Activated T-helper 2 cell treated with anti-CD3 and anti-CD28 coated beads, Interferon-gamma antibody, Interleukin-2, Interleukin-4, amounts not matched to agents 10 μg/mL and 5 μg/mL and 100 μg/mL, durations not matched to agents 14 hours and 24 hours and 36 hours (primary cell): ENCODE measurements around the gene RGS6. TPM values are rescaled to one million over a fixed set of nuclear protein-coding genes. Genes with fewer than 3 reads are reported as not detected.
"Not testable (repeated sequence)": the region's sequence is repeated elsewhere in the genome, so short reads cannot be mapped to it uniquely, and the experiment has no call there.

Experiments
- DNase-seq: peaks from one replicate; pipeline ENCODE4 v3.0.0; 2021; ENCODE audit warnings: low spot score
- H3K27ac Mint-ChIP-seq: one replicate; pipeline ENCODE4 v1.8.0; 2021; ENCODE audit warnings: mixed read lengths
- H3K27me3 Mint-ChIP-seq: one replicate; pipeline ENCODE4 v1.8.0; 2021; ENCODE audit warnings: low read depth, mixed read lengths
- H3K36me3 Mint-ChIP-seq: one replicate; pipeline ENCODE4 v1.8.0; 2021; ENCODE audit warnings: low read depth, mixed read lengths
- H3K4me1 Mint-ChIP-seq: one replicate; pipeline ENCODE4 v1.8.0; 2021; ENCODE audit warnings: low read depth, mixed read lengths
- H3K4me3 Mint-ChIP-seq: one replicate; pipeline ENCODE4 v1.8.0; 2021; ENCODE audit warnings: low read depth, mild to moderate bottlenecking, moderate library complexity, mixed read lengths
- H3K9me3 Mint-ChIP-seq: one replicate; pipeline ENCODE4 v1.8.0; 2021; ENCODE audit warnings: mixed read lengths
- intact Hi-C: fragments of 100-400 bp; cut with micrococcal nuclease; formaldehyde crosslinking; loops from one replicate; pipeline ENCODE4 v1.15.1; 2023
- total RNA-seq: library from RNA; stranded (reverse); gene quantifications from 2 replicates; pipeline ENCODE4 v1.2.3, GENCODE V29; 2022

RGS6 gene
- 2.8 and 3.7 TPM in 2 replicates for total RNA-seq

DNA sequence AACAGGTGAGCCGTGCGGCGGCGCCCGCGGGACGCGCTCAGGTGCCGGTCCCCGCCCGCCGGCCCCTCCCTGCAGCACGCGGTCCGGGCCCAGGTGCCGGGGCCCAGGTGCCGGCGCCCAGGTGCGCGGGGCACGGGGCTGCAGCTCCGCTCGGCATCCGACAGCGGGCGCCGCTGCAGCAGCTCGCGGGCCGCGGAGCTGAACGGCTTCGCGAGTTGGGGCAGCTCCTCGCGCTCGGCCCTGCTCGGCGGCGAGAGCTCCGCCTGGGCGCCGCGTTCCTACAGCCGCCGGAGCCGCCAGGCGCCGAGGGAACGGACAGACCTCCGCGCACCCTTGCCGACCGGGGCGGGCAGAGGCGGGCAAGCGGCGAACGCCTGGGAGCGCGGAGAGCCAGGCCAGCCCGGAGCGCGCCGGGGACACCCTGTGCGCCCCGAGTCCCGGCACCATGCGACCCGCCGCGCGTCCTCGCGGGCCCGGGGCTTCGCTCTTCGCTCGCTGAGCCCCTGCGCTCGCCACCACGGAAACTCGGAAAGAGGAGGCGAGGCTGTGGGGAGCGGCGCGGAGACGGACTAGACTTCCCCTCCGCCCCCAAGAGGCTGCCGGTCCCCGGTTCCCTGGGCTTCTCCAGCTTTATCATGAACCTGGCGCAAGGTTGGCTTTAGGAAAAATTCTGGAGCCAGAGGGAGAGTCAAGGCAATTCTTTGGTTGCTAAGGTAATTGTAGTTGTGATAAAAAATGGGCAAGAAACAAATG lies at the start of gene RGS6:
Gene RGS6, plus strand, starts transcription at position 201 of the 753 bp plus-strand sequence.
- Mint-ChIP-seq H3K4me1 (peaks cover 15% of the 10 kb centered on the region), H3K27ac (peak within 1 kb of the TSS; percentile 80), H3K36me3 (no peaks in the 10 kb centered on the region), H3K27me3 (peaks cover 55% of the 10 kb centered on the region), H3K4me3 (peak within 1 kb of the TSS; percentile 74), H3K9me3 (no peaks in the 10 kb centered on the region)
- DNase-seq, result peak; percentile 10
- intact Hi-C loops, result loop anchor here (2.0 to 5.0 kb wide), 3 partner anchors 90 to 490 kb away; no protein-coding TSS in a partner anchor

DNA sequence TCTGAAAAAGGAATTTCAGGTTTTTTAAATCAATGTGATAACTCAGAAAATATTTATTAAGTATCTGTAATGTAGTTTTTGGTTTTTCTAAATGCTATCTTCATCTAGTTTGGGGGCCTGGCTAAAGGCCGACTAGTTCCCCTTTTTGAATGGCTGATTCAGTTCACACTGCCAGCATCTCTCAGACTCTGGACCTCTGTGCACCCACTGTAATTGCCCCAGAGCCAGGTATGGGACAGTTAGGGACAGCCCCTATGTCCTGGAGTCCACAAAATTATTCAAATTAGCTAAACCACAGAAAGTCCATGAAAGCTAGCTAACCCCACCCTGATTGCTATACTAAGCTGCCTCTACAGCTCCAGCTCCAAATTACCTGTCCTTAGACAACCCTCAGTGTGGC lies 49.1 kb upstream of the RGS6 start:
- intact Hi-C loops, result no loop called here
- Mint-ChIP-seq H3K4me1 (no peaks in the 10 kb centered on the region), H3K36me3 (no peaks in the 10 kb centered on the region), H3K27me3 (no peaks in the 10 kb centered on the region), H3K9me3 (peaks cover 8% of the 10 kb centered on the region), H3K4me3 (no peak overlapping the region), H3K27ac (no peak overlapping the region)
- no peak for DNase-seq

DNA sequence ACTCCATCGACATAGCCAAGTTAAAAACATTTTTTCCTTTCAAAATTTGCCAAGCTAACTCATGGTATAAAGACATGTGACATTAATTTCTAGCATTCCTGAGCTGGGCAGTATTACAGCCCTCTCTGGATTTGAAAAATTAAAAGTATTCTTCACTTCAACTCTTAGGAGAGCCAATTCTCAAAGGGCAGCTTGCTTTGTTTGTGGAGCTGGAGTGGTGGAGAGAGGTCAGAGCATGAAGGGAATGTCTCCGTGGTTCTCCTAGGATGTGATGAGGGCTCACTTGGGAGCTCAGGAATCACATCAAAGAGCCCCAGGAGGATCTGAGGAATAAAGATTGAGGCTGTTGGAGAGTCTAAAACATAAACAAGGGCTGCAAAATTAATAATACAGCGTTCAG lies 46.9 kb upstream of the RGS6 start:
- H3K4me3 Mint-ChIP-seq, result no peak overlapping the region
- no peak overlapping the region for H3K27ac Mint-ChIP-seq
- H3K36me3 Mint-ChIP-seq, result no peaks in the 10 kb centered on the region
- intact Hi-C loops, result no loop called here
- H3K4me1 Mint-ChIP-seq, result peaks cover 2% of the 10 kb centered on the region
- peaks cover 10% of the 10 kb centered on the region for H3K9me3 Mint-ChIP-seq
- peaks cover 2% of the 10 kb centered on the region for H3K27me3 Mint-ChIP-seq
- DNase-seq, result no peak

DNA sequence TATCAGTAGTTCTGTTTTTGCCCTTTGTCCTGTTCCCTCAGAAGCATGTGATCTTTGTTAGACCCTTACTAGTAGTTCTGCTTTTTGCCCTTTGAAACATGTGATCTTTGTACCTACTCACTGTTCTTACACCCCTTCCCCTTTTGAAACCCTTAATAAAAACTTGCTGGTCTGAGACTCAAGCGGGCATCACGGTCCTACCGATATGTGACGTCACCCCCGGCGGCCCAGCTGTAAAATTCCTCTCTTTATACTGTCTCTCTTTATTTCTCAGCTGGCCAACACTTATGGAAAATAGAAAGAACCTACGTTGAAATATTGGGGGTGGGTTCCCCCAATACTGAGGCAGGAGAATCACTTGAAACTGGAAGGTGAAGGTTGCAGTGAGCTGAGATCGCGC lies 44.4 kb upstream of the RGS6 start:
- H3K27me3 Mint-ChIP-seq, DNase-seq, intact Hi-C loops, H3K36me3 Mint-ChIP-seq, H3K4me3 Mint-ChIP-seq, H3K27ac Mint-ChIP-seq, H3K4me1 Mint-ChIP-seq: not testable (repeated sequence)
- H3K9me3 Mint-ChIP-seq, result peaks cover 10% of the 10 kb centered on the region

DNA sequence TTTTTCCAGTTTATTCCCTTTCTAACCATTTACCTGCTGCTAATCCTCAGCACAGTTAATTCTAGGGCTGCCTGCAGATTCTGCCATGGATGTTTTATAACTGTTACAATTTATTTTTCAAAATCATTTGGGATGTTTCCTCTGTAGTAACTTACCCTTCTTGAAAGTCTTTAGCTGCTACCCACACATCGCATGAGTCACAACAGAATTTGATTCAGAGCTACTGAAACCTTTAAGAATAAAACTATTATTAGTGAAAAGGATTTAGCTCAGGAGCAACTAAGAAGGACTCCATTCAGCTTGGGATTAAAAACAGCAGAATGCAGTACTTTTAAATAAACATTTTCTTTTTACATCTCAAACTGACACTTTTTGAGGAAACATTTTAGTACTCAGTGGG lies 41.7 kb upstream of the RGS6 start:
- peaks cover 7% of the 10 kb centered on the region for H3K27me3 Mint-ChIP-seq
- H3K4me1 Mint-ChIP-seq, result peaks cover 4% of the 10 kb centered on the region
- intact Hi-C loops, result no loop called here
- H3K4me3 Mint-ChIP-seq, result no peak overlapping the region
- H3K27ac Mint-ChIP-seq, result no peak overlapping the region
- no peak for DNase-seq
- H3K36me3 Mint-ChIP-seq, result no peaks in the 10 kb centered on the region
- H3K9me3 Mint-ChIP-seq, result peaks cover 10% of the 10 kb centered on the region

DNA sequence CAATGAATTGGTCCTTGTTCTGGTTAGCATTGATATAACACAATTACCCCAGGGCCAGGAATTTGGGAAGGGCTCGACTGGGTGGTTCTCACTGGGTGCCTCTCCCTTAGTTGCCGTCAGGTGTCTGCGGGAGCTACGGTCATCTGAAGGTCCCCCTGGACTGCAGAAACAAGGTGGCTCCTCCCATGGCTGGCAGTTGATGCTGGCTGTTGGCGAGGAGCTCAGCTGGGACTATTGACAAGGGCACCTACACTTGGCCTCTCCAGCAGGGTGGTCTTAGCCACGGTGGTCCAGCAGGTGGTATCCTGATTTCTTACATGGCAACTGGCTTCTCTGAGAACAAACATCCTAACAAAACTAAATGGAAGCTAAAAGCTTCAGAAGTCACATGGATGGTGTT lies 41.0 kb upstream of the RGS6 start:
- Mint-ChIP-seq H3K36me3 (no peaks in the 10 kb centered on the region), H3K4me3 (no peak overlapping the region), H3K9me3 (peaks cover 10% of the 10 kb centered on the region), H3K27me3 (peaks cover 7% of the 10 kb centered on the region), H3K27ac (no peak overlapping the region), H3K4me1 (peaks cover 4% of the 10 kb centered on the region)
- intact Hi-C loops, result no loop called here
- DNase-seq, result no peak

DNA sequence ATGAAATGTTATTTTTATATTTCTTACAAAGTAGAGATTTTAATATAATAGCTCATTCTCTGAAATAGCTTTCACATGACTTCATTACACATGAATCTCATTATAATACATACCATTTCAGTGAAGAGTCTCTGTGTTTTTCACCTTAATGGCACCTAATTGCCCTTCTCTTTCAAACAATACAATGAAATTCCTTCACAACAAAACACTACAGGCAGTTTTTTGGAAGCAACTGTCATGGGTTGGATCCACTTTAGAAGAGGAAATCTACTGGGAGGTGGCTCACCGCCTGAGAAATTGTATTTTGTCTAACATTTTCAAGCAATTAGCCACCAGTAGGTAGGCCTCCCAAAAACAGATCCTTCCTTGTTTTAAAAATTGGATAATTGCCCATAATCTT lies 40.3 kb upstream of the RGS6 start:
- peaks cover 4% of the 10 kb centered on the region for H3K4me1 Mint-ChIP-seq
- peaks cover 10% of the 10 kb centered on the region for H3K9me3 Mint-ChIP-seq
- H3K27ac Mint-ChIP-seq, result no peak overlapping the region

DNA sequence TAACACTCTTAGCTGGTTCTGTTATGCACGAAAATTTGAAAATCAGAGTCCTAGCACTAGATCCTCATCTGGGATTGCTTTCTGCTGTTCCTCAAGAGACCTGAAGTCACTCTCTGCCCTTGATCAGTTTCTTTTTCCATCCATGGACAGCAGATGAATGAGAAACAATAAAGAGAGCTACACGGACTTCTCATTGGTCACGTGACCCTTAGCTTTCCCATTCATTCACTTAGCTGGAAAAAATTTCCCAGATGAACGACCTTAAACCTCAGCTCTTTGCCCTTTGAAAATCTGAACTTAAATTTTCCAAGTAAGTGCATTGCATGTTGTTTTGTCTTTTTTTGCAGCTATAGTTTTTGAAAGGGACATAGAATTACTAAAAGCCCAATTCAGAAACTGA lies 27.2 kb upstream of the RGS6 start:
- Mint-ChIP-seq H3K4me1 (no peaks in the 10 kb centered on the region), H3K27ac (no peak overlapping the region), H3K4me3 (no peak overlapping the region), H3K9me3 (no peaks in the 10 kb centered on the region), H3K27me3 (peaks cover 16% of the 10 kb centered on the region), H3K36me3 (no peaks in the 10 kb centered on the region)
- intact Hi-C loops, result no loop called here
- DNase-seq, result no peak

More for the DNA sequence above, 40.3 kb upstream of the RGS6 start:
- Mint-ChIP-seq H3K36me3 (no peaks in the 10 kb centered on the region), H3K4me3 (no peak overlapping the region), H3K27me3 (peaks cover 7% of the 10 kb centered on the region)
- no peak for DNase-seq
- intact Hi-C loops, result no loop called here

DNA sequence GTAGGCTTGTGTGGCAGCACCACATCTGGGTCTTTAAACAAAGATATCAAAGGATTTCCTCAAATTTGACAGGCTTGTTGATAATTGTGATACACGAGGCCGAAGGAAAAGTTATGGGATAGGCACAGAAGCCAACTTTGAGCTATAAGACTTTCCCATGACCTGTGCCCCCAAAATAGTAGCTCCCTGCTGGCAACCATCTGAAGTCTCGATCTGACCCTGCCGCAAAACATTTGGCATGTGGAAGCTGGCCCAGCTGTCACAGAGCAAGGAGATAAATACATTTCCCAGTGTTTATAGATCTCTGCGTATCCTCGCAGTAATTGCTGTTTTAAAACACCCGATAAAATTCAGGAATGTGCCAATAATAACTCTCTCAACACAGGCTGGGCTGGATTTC lies 26.4 kb upstream of the RGS6 start:
- Mint-ChIP-seq H3K4me1 (no peaks in the 10 kb centered on the region), H3K27ac (no peak overlapping the region), H3K4me3 (no peak overlapping the region), H3K36me3 (no peaks in the 10 kb centered on the region), H3K27me3 (peaks cover 23% of the 10 kb centered on the region), H3K9me3 (no peaks in the 10 kb centered on the region)
- intact Hi-C loops, result no loop called here
- no peak for DNase-seq

DNA sequence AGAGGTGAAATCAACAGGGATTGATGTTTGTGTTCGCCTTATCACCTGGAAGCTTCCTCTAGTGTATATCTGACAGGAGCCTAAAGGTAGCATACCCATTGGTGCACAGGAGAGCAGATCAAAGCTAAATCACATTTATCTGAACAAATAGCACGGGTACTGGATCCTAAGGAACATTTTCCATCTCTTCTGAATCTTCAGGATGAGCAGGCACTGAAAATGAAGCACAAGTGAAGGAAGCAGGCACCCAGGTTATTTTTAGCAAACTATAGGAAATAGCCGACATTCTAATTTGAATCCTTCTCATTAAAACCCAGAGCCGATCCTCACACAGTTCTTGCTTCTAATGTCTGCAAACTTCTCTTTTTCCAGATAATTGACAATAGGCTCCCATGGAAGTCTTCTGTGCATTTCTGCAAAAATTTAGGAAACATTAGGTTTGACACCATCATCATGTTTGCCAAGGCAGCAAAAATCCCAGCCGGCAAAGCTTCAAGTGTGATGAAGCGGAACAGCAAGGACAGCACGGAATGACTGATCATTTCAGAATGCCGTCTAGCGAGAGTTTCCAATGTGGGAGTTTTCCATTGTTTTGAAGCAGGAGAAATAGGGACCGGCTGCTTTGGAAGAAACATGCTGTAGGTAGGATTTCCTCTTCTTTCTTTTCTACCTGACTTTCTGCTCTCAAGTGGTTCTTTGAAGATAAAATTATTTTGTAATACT lies 24.3 kb upstream of the RGS6 start:
- no peaks in the 10 kb centered on the region for H3K9me3 Mint-ChIP-seq
- DNase-seq, result no peak
- intact Hi-C loops, result no loop called here
- H3K4me1 Mint-ChIP-seq, result no peaks in the 10 kb centered on the region
- no peak overlapping the region for H3K4me3 Mint-ChIP-seq
- H3K36me3 Mint-ChIP-seq, result no peaks in the 10 kb centered on the region
- H3K27ac Mint-ChIP-seq, result no peak overlapping the region
- H3K27me3 Mint-ChIP-seq, result peaks cover 28% of the 10 kb centered on the region

DNA sequence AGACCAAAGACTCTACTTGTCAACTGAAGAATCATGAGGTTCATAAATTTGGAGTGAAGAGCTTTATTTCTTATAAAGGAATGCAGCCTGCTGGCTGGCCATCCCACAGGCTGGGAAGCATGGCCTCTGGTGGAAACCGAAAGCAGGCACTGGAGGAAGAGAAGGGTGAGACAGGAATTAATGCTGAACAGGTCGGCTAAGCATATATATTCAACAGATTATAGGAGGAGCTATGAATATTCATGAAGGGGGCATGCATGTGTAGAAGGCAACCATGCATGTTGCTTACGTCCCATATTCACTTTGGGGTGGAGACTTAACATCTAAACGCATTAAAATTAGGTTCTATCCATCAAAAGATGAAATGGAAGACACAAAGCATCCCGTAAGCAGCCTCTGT lies 20.6 kb upstream of the RGS6 start:
- DNase-seq, result no peak
- H3K36me3 Mint-ChIP-seq, result no peaks in the 10 kb centered on the region
- H3K4me1 Mint-ChIP-seq, result no peaks in the 10 kb centered on the region
- H3K27me3 Mint-ChIP-seq, result peaks cover 30% of the 10 kb centered on the region
- no peaks in the 10 kb centered on the region for H3K9me3 Mint-ChIP-seq
- intact Hi-C loops, result no loop called here
- no peak overlapping the region for H3K27ac Mint-ChIP-seq
- H3K4me3 Mint-ChIP-seq, result no peak overlapping the region

DNA sequence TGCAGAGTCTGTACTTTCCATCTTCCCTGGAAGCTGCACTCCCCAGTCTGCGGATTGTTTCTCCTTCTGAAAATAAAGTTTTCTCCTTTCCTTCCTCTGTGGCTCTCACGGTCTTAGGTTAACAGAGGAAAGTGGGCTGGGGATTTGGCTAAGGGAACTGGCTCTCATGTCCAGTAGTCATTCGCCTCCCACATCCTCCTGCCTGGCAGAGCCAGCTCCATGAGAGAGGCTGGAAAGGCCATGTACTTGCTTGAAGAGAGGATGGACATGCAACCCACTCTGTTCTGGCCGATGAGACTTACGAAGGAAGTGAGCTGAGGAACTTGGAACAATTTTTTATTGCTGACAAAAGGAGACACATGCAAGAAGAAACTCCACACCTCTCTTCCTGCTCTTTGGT lies 18.9 kb upstream of the RGS6 start:
- Mint-ChIP-seq H3K4me1 (no peaks in the 10 kb centered on the region), H3K9me3 (no peaks in the 10 kb centered on the region), H3K27me3 (peaks cover 22% of the 10 kb centered on the region), H3K36me3 (no peaks in the 10 kb centered on the region), H3K27ac (no peak overlapping the region), H3K4me3 (no peak overlapping the region)
- no peak for DNase-seq
- intact Hi-C loops, result no loop called here

DNA sequence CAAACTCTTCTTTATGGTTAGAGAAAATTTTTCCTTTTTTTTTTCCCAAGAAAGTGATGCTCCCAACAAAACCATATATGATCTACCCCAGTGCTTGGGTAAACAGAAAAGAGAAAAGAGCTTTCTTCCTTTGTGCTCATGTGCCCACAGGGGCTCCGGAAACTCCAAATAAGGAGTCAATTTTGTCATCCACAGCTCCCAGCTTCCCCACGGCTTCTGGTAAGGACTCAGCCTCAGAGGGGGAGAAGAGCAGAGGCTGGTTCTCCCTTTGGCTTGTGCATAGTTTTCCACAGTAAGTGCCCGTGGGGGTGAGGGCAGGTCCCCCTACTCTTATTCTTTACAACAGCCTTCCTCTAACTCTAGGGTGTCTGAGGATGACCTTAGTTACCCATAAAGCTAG lies 13.3 kb upstream of the RGS6 start:
- DNase-seq, result no peak
- Mint-ChIP-seq H3K36me3 (no peaks in the 10 kb centered on the region), H3K27me3 (peaks cover 7% of the 10 kb centered on the region), H3K4me1 (no peaks in the 10 kb centered on the region), H3K27ac (no peak overlapping the region), H3K9me3 (no peaks in the 10 kb centered on the region), H3K4me3 (no peak overlapping the region)
- intact Hi-C loops, result no loop called here
